ENCODE measurements around the gene PCDHGB4. TPM values are rescaled to one million over a fixed set of nuclear protein-coding genes. Genes with fewer than 3 reads are reported as not detected.

Gene PCDHGB4
- total and polyA plus RNA-seq, 9 of the 15 experiments (the other 6 are each of a cell fraction or from before 2014, with no cell fraction given), result 0.01 to 0.14 (median 0.03) TPM; not detected in 5

- WGBS (ENCODE audit: insufficient coverage, low coverage, missing lambda C conversion rate), result 0% methylated on average over 2 of the region's 2 CpGs
- no peak for FAIRE-seq
Measured at GRCh38 chr5:141437221-141437620, 49.7 kb downstream of the PCDHGB4 start.

More at GRCh38 chr5:141437221-141437620, 49.7 kb downstream of the PCDHGB4 start:
- Histone ChIP-seq H3K4me3 (no peak overlapping the region), H3K36me3 (ENCODE audit: control insufficient read depth, insufficient read depth, low read length) (no peaks in the 10 kb centered on the region), H4K20me1 (replicated peaks; ENCODE audit: control insufficient read depth, insufficient read depth, low read length) (no peaks in the 10 kb centered on the region), H3K79me2 (ENCODE audit: control insufficient read depth, insufficient read depth, low read length) (no peaks in the 10 kb centered on the region), H3K27ac (ENCODE audit: extremely low read depth, low read depth, low read length) (no peak overlapping the region), H3K4me1 (replicated peaks in 1 of 2; ENCODE audit: control insufficient read depth in 2 of 2, insufficient read depth in 2 of 2, low read length in 2 of 2) (peaks cover 0 to 11% of the 10 kb centered on the region in 2 experiments; a peak in 2 of 5 replicates), H3K4me2 (ENCODE audit: insufficient read depth, low read length) (no peak overlapping the region), H3K9me3 (replicated peaks; ENCODE audit: control insufficient read depth, insufficient read depth, low read depth, low read length) (no peaks in the 10 kb centered on the region), H3K27me3 (ENCODE audit: control insufficient read depth in 2 of 2, insufficient read depth in 2 of 2, low read length in 2 of 2) (peaks cover 0 to 17% of the 10 kb centered on the region in 2 experiments; a peak in 2 of 5 replicates), H3K9me1 (ENCODE audit: control insufficient read depth, insufficient read depth, low read length) (no peaks in the 10 kb centered on the region), H3K9ac (ENCODE audit: insufficient read depth in 1 of 2, low read depth in 2 of 2, low read length in 2 of 2) (no peak overlapping the region), H2AFZ (ENCODE audit: low read depth, low read length) (no peak overlapping the region)
- POLR2A ChIA-PET, result no interaction called here
- TF ChIP-seq CREM (IDR thresholded peaks at IDR 0.05; ENCODE audit: low read depth) (no peak), ZNF175 (CRISPR knock-in tag; IDR thresholded peaks at IDR 0.05; ENCODE audit: low read depth) (no peak), MEIS2 (IDR thresholded peaks at IDR 0.05; ENCODE audit: partially characterized antibody) (no peak), ZNF232 (CRISPR knock-in tag; IDR thresholded peaks at IDR 0.05) (no peak), SETDB1 (IDR thresholded peaks at IDR 0.05; ENCODE audit: low read length) (no peak), IFI16 (CRISPR knock-in tag; IDR thresholded peaks at IDR 0.05) (no peak)
- TF ChIP-seq, protein P1, sequence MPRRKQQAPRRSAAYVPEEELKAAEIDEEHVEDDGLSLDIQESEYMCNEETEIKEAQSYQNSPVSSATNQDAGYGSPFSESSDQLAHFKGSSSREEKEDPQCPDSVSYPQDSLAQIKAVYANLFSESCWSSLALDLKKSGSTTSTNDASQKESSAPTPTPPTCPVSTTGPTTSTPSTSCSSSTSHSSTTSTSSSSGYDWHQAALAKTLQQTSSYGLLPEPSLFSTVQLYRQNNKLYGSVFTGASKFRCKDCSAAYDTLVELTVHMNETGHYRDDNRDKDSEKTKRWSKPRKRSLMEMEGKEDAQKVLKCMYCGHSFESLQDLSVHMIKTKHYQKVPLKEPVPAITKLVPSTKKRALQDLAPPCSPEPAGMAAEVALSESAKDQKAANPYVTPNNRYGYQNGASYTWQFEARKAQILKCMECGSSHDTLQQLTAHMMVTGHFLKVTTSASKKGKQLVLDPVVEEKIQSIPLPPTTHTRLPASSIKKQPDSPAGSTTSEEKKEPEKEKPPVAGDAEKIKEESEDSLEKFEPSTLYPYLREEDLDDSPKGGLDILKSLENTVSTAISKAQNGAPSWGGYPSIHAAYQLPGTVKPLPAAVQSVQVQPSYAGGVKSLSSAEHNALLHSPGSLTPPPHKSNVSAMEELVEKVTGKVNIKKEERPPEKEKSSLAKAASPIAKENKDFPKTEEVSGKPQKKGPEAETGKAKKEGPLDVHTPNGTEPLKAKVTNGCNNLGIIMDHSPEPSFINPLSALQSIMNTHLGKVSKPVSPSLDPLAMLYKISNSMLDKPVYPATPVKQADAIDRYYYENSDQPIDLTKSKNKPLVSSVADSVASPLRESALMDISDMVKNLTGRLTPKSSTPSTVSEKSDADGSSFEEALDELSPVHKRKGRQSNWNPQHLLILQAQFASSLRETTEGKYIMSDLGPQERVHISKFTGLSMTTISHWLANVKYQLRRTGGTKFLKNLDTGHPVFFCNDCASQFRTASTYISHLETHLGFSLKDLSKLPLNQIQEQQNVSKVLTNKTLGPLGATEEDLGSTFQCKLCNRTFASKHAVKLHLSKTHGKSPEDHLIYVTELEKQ (CRISPR knock-in tag; IDR thresholded peaks at IDR 0.05), result no peak
- DNase-seq (ENCODE audit: extremely low read depth in 1 of 4, low spot score in 3 of 4) (no peak), ATAC-seq (no peak)
- intact Hi-C loops (cut with micrococcal nuclease) (no loop called here), in situ Hi-C loops (cut with MboI) (no loop called here)
- CTCF ChIA-PET (ENCODE audit: low intra/inter-chr PET ratio), result no interaction called here
- BruUV-seq (replicated peaks), result no TSS peak
